Cerebellar cortex (tissue), 1 donor: ENCODE results near the gene MGST2.
"Not testable (repeated sequence)": the region's sequence is repeated elsewhere in the genome, so short reads cannot be mapped to it uniquely, and the experiment has no call there.

Experiments used
- DNase-seq: peaks from one replicate; pipeline ENCODE4 v3.0.0-alpha.2; 2015; ENCODE audit warnings: low spot score

MGST2 gene

GRCh38 chr4:139669890-139670289 is 4.3 kb downstream of the MGST2 start:
- DNase-seq = no peak

GRCh38 chr4:139670775-139671174 is 5.2 kb downstream of the MGST2 start:
- no peak for DNase-seq

GRCh38 chr4:139672215-139672614 is 6.6 kb downstream of the MGST2 start:
- DNase-seq = no peak

- no peak for DNase-seq
Observed at GRCh38 chr4:139672732-139673131, 7.1 kb downstream of the MGST2 start.

GRCh38 chr4:139674875-139675550 is 9.4 kb downstream of the MGST2 start:
- DNase-seq = no peak

GRCh38 chr4:139675651-139676050 is 10.0 kb downstream of the MGST2 start:
- DNase-seq = no peak

- no peak for DNase-seq
Observed at GRCh38 chr4:139676365-139676764, 10.7 kb downstream of the MGST2 start.

- no peak for DNase-seq
Observed at GRCh38 chr4:139676913-139677585, 11.4 kb downstream of the MGST2 start.

- DNase-seq = no peak
Observed at GRCh38 chr4:139682309-139682708, 16.7 kb downstream of the MGST2 start.

- no peak for DNase-seq
Observed at GRCh38 chr4:139682741-139683151, 17.1 kb downstream of the MGST2 start.

- no peak for DNase-seq
Observed at GRCh38 chr4:139684351-139684750, 18.7 kb downstream of the MGST2 start.

GRCh38 chr4:139685180-139685579 is 19.6 kb downstream of the MGST2 start:
- DNase-seq = no peak

GRCh38 chr4:139686130-139686529 is 20.5 kb downstream of the MGST2 start:
- DNase-seq = no peak

GRCh38 chr4:139686988-139687387 is 21.4 kb downstream of the MGST2 start:
- DNase-seq = no peak

- DNase-seq = no peak
Observed at GRCh38 chr4:139689093-139689722, 23.6 kb downstream of the MGST2 start.

- no peak for DNase-seq
Observed at GRCh38 chr4:139690419-139690818, 24.8 kb downstream of the MGST2 start.

- DNase-seq = peak; percentile 25
Observed at GRCh38 chr4:139692309-139693012, 26.8 kb downstream of the MGST2 start.

GRCh38 chr4:139694522-139695107 is 29.0 kb downstream of the MGST2 start:
- no peak for DNase-seq

- no peak for DNase-seq
Observed at GRCh38 chr4:139696491-139696890, 30.9 kb downstream of the MGST2 start.

GRCh38 chr4:139698167-139698925 is 32.7 kb downstream of the MGST2 start:
- not testable (repeated sequence) for DNase-seq

GRCh38 chr4:139700568-139700967 is 34.9 kb downstream of the MGST2 start:
- no peak for DNase-seq
